AG20443 (cell line): ENCODE measurements around the gene PGC.
A peak's percentile ranks its signal among the peaks of the same experiment; 100 is the strongest.
"Not testable (repeated sequence)": the region's sequence is repeated elsewhere in the genome, so short reads cannot be mapped to it uniquely, and the experiment has no call there.

Experiments used
- DNase-seq: peaks from one replicate; pipeline ENCODE4 v3.0.0; 2012; ENCODE audit warnings: low spot score, mixed read lengths

The PGC gene

DNA sequence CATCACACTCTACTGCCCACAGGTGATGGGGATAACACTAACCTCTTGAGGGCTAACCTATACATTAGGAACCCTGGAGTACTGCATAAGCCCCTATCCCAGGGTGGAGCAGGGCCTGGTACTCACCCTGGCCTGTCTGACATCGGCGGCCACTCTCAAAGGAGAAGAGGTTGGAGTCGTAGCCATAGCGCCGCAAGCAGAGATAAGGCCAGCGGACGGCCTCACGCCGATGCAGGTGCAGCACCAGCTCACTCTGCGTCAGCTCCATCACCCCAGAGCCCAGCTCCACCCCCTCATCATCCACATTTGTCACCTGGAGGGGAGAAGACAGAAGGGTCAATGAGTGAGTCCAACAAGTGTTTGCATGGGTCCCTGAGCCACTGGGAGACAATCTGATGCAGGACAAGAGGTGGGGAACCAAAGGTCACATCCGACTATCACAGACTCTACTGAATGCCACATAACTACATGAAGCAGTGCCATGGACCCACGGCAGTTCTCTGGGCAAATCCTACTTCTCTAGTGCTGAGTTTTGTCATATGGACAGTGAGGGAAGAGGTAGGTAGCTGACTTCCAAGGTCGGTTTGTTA, 28.2 kb upstream of the PGC start:
- DNase-seq, result no peak

DNA sequence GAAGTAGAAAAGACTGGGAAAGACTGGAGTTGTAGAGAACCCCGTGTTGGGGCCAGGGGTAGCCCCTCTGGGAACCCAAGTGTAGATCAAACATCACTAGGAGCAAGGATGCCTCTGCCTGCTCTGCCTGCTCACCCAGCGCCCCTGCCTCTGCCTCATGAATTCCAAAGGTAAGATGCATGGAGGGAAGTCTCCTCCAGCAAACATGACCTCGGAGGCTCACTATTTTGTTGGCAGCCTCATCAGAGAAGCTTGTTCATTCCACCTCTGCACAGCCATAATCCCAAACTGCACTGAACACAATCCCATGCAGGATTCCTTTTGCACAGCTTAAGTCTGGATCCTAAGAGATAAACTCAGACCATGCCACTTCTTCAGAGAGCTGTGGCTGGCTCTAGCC, 27.6 kb upstream of the PGC start:
- no peak for DNase-seq

DNA sequence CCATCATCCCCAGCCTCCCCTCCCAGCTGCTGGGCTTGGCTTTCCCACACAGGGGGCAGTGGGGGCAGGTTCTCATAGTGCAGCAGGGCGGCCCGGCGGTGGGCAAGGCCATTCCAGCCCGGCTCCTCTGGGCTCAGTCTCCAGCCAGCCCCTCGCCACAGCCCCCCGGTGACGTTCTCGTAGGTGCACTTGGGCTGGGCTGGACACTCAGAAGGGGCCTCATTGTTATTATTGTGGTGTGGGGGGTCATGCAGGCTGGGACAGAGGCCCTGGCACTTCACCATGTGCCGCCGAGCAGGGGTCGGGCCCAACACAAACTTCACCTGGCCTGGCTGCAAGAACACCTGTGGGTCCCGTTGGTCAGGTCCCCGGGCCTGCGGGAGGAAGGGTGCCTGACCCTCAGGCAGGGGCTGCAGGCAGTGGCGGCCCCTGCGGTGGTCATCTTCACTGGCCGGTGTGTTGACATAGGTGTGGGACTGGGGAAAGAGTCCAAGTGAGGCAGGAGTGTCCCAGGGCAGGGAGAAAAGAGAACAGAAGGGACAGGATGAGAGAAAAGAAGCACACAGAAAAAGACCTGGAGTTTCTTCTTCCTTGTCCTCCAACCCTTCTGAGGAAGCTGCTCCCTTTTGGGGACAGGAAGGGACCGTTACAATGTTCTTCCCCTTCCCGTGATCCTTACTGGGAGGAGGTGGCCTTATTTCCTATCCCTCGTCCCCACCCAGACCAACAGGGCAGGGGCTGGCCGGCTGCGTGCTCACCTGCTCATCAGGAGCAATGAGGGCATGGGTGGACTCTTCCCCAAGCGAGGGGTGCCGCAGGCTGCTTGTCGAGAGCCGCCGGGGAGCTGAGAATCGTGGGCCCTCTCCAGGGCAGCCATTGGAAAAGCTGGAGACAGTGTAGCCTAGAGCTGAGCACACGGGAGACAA, 24.1 kb upstream of the PGC start:
- DNase-seq, result no peak

DNA sequence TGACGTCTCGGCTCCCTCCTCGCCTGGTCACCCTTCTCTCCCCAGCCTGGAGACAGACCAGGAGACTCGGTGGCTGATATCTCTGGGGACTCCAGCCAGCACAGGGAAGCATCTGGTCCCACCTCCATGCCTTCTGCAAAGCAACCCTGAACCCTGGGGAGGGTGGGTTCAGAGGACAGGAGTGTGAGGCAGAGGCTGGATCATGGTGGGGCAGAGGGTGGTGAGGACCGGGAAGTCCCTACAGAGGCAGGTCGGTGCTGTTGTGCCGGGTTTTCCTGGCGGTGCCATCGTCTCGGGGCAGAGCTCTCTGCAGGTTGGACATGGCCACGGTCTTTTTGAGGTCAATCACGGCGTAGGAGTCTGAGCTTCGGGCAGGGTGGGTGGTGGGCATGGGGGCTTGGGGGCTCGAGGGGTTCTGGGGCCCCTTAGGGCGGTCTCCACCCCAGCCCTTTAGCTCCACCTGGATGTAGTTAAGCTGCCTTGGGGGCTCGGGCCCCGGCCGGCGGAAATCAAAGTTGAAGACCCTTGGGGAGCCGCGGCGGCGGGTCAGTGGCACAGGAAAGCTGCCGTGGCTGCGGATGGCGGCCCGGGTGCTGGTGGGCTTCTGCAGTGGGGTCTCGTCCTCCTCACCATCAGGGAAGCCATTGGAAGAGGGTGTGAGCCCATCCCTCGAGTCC, 23.3 kb upstream of the PGC start:
- no peak for DNase-seq

DNA sequence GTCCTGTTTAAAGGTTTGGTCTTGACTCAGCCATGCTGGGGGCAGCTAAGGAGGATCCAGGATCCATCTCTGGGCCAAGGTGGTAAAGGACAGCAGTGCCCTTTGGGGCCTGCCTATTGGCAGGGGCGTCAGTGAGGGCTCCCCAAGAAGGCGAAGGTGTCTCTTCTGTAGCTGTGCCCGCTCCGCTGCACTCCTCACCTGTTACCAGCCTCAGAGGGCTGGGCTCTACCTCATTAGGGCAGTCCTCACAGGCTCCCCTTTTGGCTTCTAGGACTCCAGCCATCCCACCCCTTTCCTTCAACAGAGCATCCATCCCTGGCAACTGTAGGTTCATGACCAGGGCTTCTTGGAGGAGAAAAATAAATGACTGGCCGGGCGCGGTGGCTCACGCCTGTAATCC, 22.2 kb upstream of the PGC start:
- DNase-seq, result no peak

DNA sequence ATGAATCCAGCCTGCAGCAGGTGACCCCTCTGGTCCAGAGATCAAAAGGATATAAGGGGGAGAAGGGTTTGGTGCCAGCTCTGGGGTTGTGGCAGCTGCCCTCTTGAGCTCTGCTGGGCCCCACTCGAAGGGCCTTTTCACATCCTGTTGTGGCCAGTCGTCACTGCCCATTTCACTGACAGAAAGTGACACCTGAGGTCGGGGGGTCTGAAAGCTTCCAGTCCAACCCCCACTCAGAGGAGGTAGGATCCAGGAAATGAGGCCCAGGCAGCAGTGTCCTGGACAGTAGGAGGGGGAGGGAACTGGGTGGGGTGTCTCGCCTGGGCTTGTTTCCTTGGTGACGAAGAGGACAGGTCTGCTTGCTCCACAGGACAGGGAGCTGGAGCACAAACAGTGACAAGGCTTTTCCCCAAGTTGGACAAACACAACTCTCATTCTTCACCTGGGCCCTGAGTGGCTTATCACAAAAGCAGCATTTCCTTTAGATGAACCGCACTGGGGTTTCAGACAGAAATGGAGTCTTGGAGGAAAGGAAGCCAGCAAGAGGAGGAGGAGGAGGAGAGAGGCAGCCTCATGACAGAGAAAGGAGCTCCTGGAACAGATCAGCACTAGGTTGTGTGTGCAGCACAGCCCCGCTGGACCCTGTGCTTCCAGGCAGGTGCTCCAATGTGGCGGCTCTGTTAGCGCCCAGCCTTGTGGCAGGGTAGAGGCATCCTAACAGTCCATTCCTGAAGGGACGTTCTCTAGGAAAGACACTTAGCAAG, 21.5 kb upstream of the PGC start:
- no peak for DNase-seq

DNA sequence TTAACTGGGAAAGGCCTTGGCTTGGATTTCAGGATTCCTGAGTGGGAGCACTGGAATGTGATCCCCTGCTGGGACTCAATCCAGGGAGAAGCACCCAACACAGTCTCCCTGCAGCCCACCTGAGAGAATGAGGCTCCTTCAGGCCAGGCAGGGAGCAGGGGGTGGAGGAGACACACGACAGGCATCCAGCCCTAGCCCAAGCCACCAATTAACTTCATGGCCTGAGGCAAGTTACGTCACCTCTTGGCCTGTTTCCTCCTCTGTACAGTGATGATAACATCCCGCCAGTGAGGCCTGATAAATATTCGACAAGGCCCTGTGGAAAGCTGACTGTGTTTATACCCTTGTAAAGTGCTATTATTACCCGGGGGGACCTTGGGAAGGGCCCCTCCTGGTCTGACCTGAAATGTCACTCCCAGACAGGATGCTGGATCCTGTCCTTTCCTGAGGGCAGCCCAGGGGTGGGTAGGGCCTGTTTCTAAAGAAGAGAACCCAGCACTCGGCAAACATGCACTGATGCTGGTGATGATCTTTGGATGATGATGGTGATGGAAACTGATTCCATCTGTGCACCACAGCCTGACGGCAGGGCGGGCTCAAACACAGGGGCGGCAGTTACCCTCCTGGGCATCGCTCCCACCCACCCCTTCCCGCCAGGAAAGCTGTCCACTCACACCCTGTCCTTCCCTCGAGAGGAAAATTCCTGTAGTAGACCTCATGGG, 20.1 kb upstream of the PGC start:
- DNase-seq, result peak; percentile 92

DNA sequence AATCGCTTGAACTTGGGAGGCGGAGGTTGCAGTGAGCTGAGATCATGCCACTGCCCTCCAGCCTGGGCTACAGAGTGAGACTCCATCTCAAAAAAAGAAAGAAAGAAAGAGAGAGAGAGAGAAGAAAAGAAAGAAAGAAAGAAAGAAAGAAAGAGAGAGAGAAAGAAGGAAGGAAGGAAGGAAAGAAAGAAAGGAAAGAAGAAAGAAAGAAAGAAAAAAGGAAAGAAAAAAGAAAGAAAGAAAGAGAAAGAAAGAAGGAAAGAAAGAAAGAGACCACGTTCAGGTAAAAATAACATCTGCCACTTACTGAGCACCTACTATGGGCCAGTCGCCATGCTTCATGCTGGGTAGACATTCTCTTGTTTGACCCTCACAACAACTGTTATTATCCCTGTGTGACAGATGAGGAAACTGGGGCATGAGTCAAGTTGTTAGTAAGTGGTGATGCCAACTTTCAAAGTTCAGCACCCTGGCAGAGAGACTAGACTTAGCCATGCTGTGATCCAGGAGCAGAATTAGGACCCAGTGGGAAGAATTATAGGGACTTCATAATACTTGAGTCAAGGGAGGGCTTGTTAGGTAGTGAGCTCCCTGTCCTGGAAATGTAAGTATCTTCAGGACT, 19.0 kb upstream of the PGC start:
- DNase-seq, result not testable (repeated sequence)

DNA sequence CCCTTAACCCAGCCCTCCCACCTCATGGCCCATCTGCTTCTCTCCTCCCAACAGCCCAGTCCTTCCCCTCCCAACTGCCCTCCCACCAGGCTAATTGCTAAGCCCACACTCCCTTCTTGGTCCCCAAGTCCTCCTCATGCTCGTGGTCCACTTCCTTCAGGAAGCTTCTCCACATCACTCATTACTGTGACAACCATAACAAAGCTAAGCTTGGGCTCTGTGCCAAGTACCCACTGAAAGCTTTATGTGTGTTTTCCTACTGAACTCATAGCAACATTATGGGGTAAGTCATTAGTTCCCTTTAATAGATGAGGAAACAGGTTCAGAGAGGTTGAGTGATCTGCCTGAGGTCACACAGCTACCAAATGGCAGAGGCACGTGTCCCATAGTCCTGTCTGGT, 16.3 kb upstream of the PGC start:
- no peak for DNase-seq

DNA sequence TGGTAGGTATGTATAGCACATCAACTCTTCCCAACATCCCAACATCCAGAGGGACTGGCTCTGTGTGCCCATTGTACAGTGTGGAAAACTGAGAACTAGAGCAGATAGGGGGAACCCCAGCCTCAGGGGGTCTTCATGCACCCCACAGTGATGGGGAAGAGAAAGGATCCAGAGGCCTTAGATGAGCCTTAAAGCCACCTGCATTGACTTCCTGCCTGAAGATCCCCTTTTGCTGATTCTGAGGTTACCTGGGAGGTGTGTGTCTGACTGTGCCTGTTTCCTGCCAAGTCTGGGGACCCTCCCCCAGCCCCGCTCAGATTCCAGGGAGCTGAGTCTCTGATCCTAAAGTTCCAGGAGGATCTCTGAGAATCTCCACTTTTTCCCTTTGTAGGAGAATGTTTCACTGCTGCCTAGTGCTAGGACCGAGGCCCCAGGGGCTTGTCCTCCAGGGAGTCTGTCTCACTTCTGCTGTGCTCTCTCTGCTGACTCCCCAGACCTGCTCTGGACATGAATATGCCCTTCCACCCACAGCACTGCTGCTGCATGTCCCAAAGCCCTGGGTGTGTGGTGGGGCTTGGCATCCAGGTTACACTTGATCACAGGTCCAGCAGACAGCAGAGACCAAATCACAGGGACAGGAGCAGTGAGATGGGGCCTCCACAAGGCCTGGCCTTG, 12.8 kb upstream of the PGC start:
- no peak for DNase-seq

DNA sequence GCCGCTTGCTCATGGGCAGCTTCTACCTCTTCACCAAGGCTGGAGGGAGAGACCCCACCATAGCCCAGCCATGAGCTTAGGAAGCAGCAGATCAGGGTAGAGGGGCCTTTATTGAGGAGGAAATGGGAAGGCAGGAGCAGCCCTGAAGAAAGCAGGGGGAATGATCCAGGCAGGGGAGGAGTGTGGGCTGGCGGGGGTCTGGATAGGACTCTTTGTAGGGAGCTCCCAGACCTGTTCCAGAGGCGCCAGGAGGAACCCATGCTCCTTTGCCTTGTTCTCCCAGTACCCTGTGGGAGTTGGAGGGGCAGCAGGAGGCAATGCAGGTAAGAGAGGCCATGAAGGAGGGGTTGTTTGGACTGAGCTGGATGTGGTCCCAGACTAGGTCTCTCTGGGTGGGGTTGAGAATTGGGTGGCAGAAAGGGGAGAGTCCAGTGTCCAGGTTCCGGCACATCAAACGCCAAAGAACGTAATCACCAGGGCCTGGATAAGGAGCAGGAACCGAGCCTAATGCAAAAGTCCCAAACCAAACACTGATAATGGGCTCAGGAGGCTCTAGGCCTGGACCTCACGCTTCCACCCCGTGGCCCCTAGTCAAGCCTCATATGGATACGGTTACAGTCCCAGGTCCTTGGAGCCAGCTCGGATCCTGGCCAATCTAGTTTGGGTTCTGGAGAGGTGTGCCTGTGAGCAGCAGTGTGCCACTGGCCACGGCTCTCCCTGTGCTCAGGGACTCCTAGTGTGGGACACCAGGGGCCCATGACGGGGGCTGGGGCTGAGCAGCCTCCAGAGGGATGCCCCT, 12.1 kb upstream of the PGC start:
- DNase-seq, result no peak

DNA sequence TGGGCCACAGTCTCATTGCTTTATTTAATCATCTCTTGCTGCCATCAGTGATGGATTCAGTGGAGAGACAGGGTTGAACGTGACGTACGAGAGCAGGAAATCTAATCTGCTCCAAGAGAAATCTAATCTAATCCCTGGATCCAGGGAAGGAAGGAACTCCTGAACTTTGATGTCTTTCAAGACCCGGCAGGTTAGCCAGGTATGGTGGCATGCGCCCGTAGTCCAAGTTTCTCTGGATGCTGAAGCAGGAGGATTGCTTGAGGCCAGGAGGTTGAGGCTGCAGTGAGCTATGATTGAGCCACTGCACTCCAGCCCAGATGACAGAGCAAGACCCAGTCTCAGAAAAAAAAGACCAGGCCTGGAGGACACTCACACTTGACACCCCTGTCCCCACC, 11.4 kb upstream of the PGC start:
- DNase-seq, result no peak

DNA sequence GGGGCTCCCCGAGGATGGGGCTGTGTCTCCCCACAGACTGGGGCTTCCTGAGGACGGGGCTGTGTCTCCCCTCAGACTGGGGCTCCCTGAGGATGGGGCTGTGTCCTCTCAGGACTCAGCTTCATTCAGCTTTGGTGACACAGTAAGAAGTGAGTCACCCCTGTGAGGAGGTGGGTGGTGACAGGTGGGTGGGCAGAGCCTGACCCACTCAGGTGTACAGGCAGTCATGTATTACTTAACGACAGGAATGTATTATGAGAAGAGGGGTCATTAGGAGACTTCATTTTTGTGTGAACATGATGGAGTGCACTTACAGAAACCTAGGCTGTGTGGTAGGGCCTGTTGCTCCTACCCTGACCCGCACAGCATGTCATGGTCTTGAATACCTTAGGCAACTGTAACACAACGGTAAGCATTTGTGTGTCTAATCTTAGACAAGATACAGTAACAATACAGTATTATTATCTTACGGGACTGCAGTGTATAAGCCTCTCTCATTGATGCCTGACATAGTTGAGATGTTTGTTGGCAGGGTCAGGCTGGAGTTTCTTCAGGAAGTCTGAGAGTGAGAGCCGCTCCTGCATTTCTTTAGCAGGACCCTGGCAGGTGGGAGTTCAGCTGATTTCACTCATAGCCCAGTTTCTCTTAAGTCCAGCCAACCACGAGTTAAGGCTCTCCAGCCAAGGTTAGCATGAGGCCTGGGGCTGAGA, 10.9 kb upstream of the PGC start:
- DNase-seq, result no peak

DNA sequence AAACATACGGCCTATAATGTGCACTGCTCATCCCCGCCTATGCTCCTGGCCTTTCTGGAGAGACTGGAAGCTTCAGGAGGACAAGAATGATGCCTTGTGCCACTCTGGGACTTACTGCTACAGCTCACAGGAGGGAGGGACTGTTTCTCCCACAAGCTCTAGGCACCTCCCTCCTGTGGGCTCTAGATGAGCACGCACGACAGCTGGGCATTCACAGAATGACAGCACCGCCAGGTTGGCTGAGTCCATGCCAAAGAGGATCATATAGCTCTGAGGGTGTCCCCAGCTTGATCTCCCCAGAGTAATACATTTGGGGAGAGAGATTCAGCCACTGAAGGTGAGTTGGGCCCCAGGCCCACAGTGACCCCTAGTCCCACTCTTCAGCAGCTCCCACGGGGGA, 10.1 kb upstream of the PGC start:
- DNase-seq, result no peak

DNA sequence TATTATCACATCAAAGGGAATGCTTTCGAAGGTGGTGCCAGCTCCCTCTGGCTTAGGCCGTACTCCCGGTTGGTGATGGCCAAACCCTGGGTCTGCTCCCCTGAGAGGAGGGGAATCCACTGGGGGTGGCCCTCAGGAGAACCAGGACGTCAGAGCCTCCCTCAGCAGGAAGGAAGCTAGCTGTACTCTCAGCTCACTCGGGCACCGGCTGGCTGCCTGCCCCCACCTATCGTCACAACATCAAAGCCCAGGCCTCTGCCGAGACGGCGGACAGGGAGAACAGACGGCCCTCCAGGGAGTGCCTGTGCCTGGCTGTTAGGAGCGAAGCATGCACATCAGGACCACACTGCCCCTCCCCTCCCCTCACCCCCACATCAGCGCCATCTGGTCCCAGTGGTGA, 9.2 kb upstream of the PGC start:
- DNase-seq, result no peak

DNA sequence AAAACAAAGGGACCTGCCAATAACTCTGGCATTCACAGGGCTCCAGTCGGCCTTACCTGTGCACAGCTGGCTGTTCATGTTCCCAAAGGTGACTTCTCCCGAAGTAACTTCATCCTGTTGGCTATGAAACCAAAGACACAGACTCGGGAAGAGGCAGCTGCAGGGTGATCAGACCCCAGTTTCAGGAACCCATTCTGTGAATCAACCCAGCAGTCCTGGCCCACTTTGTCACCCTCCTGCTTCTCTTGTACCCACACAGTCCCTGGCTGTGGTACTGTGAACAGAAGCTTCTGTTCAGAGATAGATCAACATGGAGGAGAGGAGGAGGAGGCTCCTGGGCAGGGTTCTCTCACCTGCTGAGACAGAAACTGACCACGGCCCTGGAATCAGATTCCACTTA, 8.7 kb upstream of the PGC start:
- DNase-seq, result no peak

DNA sequence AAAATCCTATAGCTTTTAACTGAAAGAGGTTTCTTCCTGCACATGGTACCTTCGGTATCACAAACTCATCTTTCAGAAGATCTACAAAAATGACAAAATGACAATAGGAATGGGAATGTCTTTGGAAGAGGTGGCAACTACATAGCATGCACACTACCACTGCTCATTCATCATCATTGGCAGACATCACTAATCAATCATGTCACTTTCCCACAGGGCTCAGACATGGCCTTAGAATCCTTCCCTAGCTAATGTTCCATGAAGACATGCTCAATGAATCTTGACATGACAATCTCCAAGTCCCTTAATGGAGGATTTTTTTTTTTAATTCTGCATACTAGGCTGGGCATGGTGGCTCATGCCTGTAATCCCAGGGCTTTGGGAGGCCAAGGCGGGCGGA, 3.2 kb upstream of the PGC start:
- DNase-seq, result no peak

DNA sequence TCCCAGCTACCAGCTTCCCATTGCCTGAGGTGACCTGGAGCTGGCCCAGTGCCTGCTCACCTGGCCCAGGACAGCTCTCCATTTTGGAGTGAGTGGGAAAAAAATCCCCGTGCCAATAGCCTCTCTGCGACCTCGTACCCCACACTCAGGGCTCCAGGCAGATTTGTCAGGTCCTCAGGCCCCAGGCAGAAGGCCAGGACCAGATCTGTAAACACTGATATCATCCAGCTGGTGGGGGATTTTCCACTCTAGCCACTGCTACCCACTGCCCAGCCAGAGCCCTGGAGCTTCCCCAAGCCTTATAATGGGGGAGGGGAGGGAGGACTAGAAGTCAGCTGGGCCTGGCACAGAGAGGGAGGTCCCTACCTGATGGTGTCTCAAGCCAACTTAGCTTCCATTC, 1.3 kb upstream of the PGC start:
- DNase-seq, result no peak

DNA sequence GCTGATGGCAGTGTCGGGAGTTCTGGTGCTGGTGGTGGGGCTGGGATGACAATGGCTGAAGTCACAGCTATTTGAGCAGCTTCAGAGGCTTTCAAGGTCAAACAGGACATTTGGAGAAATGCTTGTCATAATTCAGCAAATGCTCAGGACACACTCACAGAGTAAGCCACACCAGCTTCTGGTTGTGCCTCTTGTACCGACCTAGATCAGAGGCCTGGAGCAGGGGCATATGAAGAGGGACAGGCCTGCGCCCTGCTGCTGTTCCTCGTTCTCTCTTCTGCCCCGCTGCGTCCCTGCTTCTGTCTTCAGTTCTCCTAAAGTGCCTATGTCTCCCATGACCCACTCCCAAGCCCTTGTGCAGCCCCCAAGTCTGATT, 893 bp upstream of the PGC start:
- DNase-seq, result no peak
